Astrocyte of the cerebellum (primary cell): Measurements from ENCODE around the gene STXBP5.
A peak's percentile ranks its signal among the peaks of the same experiment; 100 is the strongest.

ENCODE experiments used
- DNase-seq: peaks from one replicate; pipeline ENCODE4 v3.0.0-alpha.2; 2011; ENCODE audit warnings: low read depth
- H3K4me3 ChIP-seq: 2 replicates; pipeline ENCODE4 v1.5.1; 2011; ENCODE audit warnings: mild to moderate bottlenecking, low read depth, low read length, moderate library complexity
- in situ Hi-C: cut with HindIII; loops from 2 replicates; pipeline ENCODE4 v1.10.0; 2017; ENCODE audit warnings: low sequenced_read_pairs
- TF ChIP-seq, protein P1 (sequence below): IDR thresholded peaks from 2 replicates; pipeline ENCODE4 v1.5.1; 2012; ENCODE audit warnings: low read length, low read depth, moderate library complexity, mild to moderate bottlenecking; ENCODE audit errors: missing control alignments

The STXBP5 gene

GRCh38 chr6:147418523-147418922 lies 214.3 kb downstream of the STXBP5 start:
- no peak for DNase-seq
- TF ChIP-seq, protein P1, sequence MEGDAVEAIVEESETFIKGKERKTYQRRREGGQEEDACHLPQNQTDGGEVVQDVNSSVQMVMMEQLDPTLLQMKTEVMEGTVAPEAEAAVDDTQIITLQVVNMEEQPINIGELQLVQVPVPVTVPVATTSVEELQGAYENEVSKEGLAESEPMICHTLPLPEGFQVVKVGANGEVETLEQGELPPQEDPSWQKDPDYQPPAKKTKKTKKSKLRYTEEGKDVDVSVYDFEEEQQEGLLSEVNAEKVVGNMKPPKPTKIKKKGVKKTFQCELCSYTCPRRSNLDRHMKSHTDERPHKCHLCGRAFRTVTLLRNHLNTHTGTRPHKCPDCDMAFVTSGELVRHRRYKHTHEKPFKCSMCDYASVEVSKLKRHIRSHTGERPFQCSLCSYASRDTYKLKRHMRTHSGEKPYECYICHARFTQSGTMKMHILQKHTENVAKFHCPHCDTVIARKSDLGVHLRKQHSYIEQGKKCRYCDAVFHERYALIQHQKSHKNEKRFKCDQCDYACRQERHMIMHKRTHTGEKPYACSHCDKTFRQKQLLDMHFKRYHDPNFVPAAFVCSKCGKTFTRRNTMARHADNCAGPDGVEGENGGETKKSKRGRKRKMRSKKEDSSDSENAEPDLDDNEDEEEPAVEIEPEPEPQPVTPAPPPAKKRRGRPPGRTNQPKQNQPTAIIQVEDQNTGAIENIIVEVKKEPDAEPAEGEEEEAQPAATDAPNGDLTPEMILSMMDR = no peak
- no peak overlapping the region for H3K4me3 ChIP-seq
- in situ Hi-C loops = no loop called here

GRCh38 chr6:147421903-147422302 lies 217.7 kb downstream of the STXBP5 start:
- in situ Hi-C loops = no loop called here
- DNase-seq = no peak
- TF ChIP-seq, protein P1 = no peak
- no peak overlapping the region for H3K4me3 ChIP-seq

DNA sequence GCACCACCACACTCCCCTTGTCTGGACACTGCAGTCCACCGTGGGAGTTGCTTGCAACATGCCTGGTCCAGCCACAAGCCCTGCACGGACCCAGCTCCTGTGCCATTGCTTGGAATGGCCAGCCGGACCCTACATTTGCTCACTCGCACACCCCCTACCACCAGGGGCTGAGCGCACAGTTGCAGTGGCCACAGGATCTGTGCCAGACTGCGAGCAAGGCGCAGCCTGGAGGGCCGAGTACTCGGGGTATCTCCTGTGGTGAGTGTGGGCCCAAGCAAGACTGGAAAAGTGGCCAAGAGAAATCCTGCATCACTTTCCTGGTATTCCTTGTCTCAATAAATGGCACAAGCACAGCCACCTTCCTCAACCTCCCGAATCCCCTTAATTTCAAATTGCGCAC lies 218.9 kb downstream of the STXBP5 start:
- in situ Hi-C loops = no loop called here
- TF ChIP-seq, protein P1 = no peak
- no peak overlapping the region for H3K4me3 ChIP-seq
- DNase-seq = no peak

DNA sequence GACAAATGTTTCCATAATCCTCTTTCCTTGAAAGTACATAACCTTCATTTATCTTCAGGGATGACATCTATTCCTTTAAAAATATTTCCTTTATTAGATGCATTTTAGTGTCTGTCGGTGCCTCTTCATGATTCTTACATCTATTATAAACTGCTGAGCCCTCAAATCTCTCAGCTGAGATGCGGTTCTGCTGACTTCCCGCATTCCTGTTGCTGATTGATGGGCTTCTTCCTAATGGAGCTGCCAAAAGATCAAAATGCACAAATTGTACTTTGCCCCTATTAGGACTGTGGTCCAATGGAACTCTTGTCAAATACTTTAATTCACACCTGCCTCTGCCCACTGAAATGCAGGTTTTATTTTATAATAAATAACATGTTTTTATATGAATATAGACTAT lies 225.6 kb downstream of the STXBP5 start:
- no peak for DNase-seq
- in situ Hi-C loops = no loop called here
- TF ChIP-seq, protein P1 = no peak
- no peak overlapping the region for H3K4me3 ChIP-seq

- H3K4me3 ChIP-seq = no peak overlapping the region
- TF ChIP-seq, protein P1 = no peak
- in situ Hi-C loops = no loop called here
- no peak for DNase-seq
Observed at GRCh38 chr6:147430811-147431210, 226.6 kb downstream of the STXBP5 start.

GRCh38 chr6:147434076-147434475 lies 229.9 kb downstream of the STXBP5 start:
- H3K4me3 ChIP-seq = no peak overlapping the region
- TF ChIP-seq, protein P1 = no peak
- no peak for DNase-seq
- in situ Hi-C loops = no loop called here

- TF ChIP-seq, protein P1 = no peak
- peak; percentile 1 for DNase-seq
- in situ Hi-C loops = no loop called here
- H3K4me3 ChIP-seq = no peak overlapping the region
Observed at GRCh38 chr6:147434516-147434915, 230.3 kb downstream of the STXBP5 start.
